Large intestine (tissue), 3 donors: ENCODE results near the gene NUDCD2. TPM values are rescaled to one million over a fixed set of nuclear protein-coding genes. Genes with fewer than 3 reads are reported as not detected.

Source experiments
- DNase-seq, 2 donors: peaks; one replicate each; pipeline versions ENCODE4 v3.0.0 to v3.0.0-alpha.2; 2013
- H3K27ac ChIP-seq: one replicate; pipeline ENCODE4 v1.5.1; 2013; ENCODE audit warnings: low read length
- H3K27me3 ChIP-seq: 2 replicates; pipeline ENCODE4 v1.6.1; 2013; ENCODE audit warnings: low read length; ENCODE audit not compliant: control insufficient read depth, insufficient read depth
- H3K36me3 ChIP-seq: 2 replicates; pipeline ENCODE4 v1.6.1; 2013; ENCODE audit warnings: low read length; ENCODE audit not compliant: control insufficient read depth, insufficient read depth
- H3K4me1 ChIP-seq: one replicate; pipeline ENCODE4 v1.6.1; 2013; ENCODE audit warnings: low read length; ENCODE audit not compliant: control insufficient read depth, insufficient read depth
- H3K4me3 ChIP-seq: one replicate; pipeline ENCODE4 v1.5.1; 2013; ENCODE audit warnings: low read length
- H3K9me3 ChIP-seq: one replicate; pipeline ENCODE4 v1.6.1; 2013; ENCODE audit warnings: mild to moderate bottlenecking, low read depth, low read length, moderate library complexity; ENCODE audit not compliant: control insufficient read depth
- WGBS: methylation state at CpG from one replicate; pipeline ENCODE4 v1.1.5; 2013; ENCODE audit warnings: low lambda C conversion rate; ENCODE audit not compliant: insufficient coverage; 5-methylcytosine and 5-hydroxymethylcytosine counted together
- polyA plus RNA-seq: library from polyadenylated mRNA; unstranded; fragments of 120-200 nt; gene quantifications from one replicate; pipeline ENCODE4 v1.2.1, GENCODE V29; 2013

NUDCD2 gene
- polyA plus RNA-seq, 1 donor, result 24.9 TPM

DNA sequence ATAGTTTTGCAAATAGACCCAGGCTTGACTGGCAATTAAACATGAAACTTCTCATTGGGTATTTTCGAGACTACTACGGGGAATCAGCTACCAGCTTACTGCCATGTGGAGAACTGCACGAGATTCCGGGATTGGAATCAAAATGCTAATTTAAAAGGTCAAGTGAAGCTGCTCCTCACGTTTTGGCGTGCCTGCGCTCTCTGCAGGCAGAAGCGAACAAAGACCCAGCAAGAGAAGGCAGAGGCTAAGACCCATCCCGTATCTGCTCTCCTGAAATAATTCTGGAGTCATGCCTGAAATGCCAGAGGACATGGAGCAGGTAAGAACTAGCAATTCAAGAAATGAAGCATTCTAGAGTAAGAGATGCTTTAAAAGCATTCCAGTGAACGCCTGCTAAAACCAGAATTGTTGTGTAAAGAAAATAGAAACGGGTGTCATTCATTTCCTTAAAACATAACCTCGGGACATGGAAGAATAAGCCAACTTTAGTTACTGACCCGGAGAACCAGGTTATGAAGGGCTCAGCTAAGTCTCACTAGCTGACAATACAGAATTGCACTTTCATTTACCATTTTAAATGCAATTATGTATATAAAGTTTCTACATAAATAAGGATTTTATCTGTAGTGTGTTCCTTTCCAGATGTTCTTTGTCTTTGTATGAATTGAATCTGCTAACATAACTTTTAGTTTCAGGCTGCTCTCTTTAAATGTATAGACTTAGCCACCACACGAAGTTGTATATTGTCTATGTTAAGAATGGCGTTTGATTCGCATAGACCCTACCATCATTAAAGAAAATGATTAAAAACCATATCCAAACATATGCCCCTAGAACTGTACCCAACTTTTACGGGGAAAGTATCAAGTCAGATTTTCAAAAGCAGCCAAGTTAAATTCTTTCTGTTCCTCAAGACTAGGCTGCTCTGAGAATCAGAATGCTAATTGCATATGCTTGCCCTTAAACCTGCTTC lies 43.5 kb upstream of the NUDCD2 start:
- H3K9me3 ChIP-seq, result no peaks in the 10 kb centered on the region
- peak overlapping the region; percentile 91 for H3K27ac ChIP-seq
- H3K36me3 ChIP-seq, result no peaks in the 10 kb centered on the region
- WGBS, result 0% methylated on average over 1 of the region's 17 CpGs
- peak overlapping the region; percentile 65 for H3K4me3 ChIP-seq
- no peaks in the 10 kb centered on the region for H3K27me3 ChIP-seq
- peak; percentile 77 to 85 for DNase-seq
- peaks cover 7% of the 10 kb centered on the region for H3K4me1 ChIP-seq

DNA sequence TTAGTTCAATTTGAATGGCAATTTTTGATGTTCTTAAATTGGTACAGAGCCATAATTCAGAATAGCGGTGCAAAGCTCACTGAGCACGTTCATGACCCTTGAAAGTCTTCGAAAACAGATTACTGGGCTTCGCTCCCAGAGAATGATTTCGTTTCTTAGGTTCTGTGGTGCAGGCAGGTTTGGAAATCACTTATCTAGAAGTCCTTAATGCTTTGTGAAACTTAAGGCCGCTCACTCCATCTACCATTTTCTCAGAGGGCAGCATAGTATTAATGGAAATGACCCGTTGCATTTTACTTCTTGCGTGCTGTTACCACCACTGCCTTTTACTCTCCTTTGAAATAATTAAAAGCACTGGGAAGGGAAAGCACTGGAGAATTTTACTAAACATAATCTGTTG lies 42.6 kb upstream of the NUDCD2 start:
- Histone ChIP-seq H3K27me3 (no peaks in the 10 kb centered on the region), H3K9me3 (no peaks in the 10 kb centered on the region), H3K27ac (peak overlapping the region; percentile 91), H3K36me3 (no peaks in the 10 kb centered on the region), H3K4me3 (peak overlapping the region; percentile 65), H3K4me1 (peaks cover 4% of the 10 kb centered on the region)
- WGBS, result 71% methylated on average over 2 of the region's 8 CpGs
- DNase-seq, result peak in 1 of 2 donors; percentile 25

DNA sequence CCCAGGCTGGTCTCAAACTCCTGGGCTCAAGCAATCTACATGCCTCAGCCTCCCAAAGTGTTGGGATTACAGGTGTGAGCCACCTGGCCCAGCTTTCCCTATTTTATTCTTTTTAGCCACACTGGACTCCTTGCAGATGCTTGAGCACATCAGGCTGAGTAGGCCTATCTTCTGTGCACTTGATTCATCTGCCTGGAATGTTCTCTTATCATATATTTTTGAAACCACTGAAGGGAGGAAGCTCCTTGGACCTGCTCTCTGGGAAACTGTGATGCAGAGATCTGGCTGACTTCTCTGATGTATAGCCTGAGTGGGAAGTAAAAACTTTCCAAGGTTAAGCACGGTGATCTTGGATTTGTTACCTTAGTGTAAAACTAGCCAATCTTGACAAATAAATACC lies 39.0 kb upstream of the NUDCD2 start:
- H3K27ac ChIP-seq, result no peak overlapping the region
- no peaks in the 10 kb centered on the region for H3K27me3 ChIP-seq
- WGBS, result no CpG with 5 or more reads among the region's 1 CpG
- H3K9me3 ChIP-seq, result no peaks in the 10 kb centered on the region
- H3K4me3 ChIP-seq, result no peak overlapping the region
- no peaks in the 10 kb centered on the region for H3K36me3 ChIP-seq
- no peak for DNase-seq
- peaks cover 4% of the 10 kb centered on the region for H3K4me1 ChIP-seq

DNA sequence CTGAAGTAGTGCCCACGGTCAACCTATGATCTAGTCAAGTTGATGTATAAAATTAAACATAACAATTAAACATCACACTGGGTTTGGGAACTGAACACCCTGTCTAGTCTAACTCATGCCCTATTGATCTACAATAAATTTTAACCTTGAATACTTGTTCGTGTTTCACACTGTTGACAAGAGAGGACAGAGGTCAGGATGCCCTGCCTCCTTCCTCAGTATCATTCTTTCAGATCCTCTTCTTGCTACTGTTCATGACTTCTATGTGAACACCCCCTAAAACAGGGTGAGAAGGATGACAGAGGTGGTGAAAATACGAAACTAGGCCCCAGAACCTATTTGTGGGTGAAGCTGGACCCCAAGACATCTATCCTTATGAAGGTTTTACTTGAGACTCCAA lies 37.4 kb upstream of the NUDCD2 start:
- Histone ChIP-seq H3K27me3 (no peaks in the 10 kb centered on the region), H3K9me3 (no peaks in the 10 kb centered on the region), H3K27ac (no peak overlapping the region), H3K4me1 (no peaks in the 10 kb centered on the region), H3K36me3 (no peaks in the 10 kb centered on the region), H3K4me3 (no peak overlapping the region)
- WGBS, result 50% methylated on average over 2 of the region's 3 CpGs
- no peak for DNase-seq

DNA sequence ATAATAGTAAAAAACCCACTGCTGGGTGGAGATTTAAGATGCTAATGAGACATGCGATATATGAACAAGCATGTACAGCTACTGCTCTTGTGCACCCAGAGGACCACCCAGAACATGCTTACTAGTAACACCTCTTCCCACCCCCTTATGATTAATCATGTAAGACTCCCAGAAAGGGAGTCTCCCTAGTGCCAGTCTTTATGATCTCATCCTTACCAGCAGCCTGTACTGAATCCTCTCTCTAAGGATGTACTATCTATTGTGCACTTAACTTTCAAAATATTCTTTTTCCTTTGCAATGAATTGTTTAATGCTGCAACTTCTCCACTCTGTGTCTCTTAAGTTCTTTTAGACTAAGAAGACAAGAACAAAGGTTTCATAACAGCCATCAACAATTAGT lies 36.4 kb upstream of the NUDCD2 start:
- Histone ChIP-seq H3K27ac (no peak overlapping the region), H3K4me3 (no peak overlapping the region), H3K9me3 (no peaks in the 10 kb centered on the region), H3K4me1 (no peaks in the 10 kb centered on the region), H3K27me3 (no peaks in the 10 kb centered on the region), H3K36me3 (no peaks in the 10 kb centered on the region)
- no peak for DNase-seq
- no CpG with 5 or more reads among the region's 1 CpG for WGBS

DNA sequence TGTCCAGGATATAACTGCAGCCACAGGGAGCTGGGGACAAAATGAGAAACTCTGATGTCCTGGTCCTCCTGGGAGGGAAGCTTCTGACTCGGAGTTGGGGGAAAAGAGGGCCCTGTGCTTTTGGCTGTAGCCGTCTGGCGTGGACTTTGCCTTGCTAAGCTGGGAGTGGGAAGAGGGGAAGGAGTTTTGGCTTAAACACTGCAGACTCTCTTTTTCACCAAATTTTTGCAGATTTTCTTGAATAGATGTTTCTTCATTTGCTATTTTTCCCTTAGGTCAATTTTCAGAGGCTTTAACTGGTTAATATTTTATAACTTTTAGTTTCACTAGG lies 29.8 kb upstream of the NUDCD2 start:
- Histone ChIP-seq H3K9me3 (no peaks in the 10 kb centered on the region), H3K36me3 (no peaks in the 10 kb centered on the region), H3K4me3 (no peak overlapping the region), H3K27ac (peak overlapping the region; percentile 62), H3K27me3 (no peaks in the 10 kb centered on the region), H3K4me1 (peaks cover 9% of the 10 kb centered on the region)
- WGBS, result no CpG with 5 or more reads among the region's 3 CpGs
- DNase-seq, result no peak

DNA sequence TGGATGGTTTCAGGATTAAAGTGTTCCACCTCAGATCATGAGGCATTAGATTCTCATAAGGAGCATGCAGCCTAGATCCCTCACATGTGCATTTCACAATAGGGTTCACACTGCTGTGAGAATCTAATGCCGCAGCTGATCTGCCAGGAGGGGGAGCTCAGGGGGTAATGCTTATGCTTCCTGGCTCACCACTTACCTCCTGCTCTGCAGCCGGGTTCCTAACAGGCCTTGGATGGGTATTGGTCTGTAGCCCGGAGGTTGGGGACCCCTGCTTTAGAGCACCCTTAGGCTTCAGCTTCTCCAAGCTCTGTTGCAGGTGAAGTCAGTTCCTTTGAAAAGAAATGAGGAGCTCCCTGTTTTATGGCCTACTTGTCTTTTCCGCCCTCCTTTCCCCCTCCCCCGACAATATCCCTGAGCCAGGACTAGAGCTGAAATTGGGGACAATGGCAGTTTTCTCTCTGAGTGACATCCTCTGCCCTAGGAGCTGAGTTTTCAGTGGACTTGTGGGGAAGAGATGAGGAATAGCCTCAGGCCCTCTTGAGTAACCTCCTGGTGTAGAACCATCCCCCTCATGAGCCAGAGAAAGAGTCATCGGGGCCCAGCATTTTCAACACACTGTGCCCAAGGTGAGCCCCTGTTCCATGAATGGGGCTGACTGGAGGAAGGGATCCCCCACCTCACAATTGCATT lies 29.3 kb upstream of the NUDCD2 start:
- 70% methylated on average over 2 of the region's 6 CpGs for WGBS
- H3K27ac ChIP-seq, result peak overlapping the region; percentile 62
- peak in 1 of 2 donors; percentile 50 for DNase-seq

DNA sequence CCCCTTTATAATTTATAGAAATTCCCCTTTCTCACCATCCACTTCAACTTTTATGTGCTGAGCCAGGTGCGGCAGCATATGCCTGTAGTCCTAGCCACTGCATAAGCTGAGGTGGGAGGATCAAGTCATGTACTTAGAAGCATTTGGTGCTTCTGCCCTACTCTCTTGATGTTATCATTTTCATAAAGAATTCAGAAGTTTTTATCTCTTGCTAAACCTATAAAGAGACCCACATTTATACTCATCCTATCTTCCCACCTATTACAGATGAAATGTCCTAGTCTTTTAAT lies 19.0 kb upstream of the NUDCD2 start:
- whole genome bisulfite sequencing, result no CpG with 5 or more reads among the region's 1 CpG

More for the DNA sequence above, 29.3 kb upstream of the NUDCD2 start:
- no peaks in the 10 kb centered on the region for H3K9me3 ChIP-seq
- no peaks in the 10 kb centered on the region for H3K27me3 ChIP-seq
- no peak overlapping the region for H3K4me3 ChIP-seq
- peaks cover 9% of the 10 kb centered on the region for H3K4me1 ChIP-seq
- H3K36me3 ChIP-seq, result no peaks in the 10 kb centered on the region

DNA sequence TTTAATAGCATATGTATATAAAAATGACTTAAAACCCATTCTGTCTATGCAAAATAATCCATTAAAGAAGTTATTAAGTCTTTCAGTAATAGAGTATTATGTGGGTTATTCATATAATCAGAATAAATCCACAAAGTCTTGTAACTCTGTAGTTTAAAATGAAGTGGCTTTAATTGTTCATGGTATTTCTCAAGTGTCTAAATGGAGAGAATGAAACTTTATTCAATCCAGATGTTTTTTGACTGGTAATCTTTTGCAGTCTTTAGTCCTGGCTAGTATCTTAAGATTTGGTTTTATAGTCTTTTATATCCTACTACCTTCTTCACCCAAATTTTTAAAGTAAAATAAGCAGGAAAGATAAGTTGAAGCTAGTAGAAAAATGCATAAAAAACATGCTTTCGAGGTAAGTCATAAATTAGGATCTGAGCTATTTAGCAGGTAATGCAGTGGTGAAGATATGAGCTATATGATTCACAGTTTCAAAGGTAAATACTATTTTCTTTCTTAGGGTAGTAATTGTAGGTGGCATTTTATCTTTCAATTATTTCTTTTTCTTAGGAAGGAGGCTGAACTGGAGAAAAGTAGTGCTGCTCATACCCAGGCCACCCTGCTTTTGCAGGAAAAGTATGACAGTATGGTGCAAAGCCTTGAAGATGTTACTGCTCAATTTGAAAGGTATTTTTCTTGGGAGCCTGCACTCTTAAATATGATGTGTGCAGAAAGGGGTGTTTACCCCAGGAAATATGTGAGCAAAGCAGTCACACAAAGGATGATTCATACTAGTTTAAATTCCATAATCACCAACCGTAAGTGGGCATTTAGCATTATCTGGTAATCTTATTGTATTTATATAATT lies 18.5 kb upstream of the NUDCD2 start:
- no peaks in the 10 kb centered on the region for H3K27me3 ChIP-seq
- no peaks in the 10 kb centered on the region for H3K4me1 ChIP-seq
- WGBS, result 60% methylated on average over 1 of the region's 2 CpGs
- no peak for DNase-seq
- H3K27ac ChIP-seq, result no peak overlapping the region
- H3K36me3 ChIP-seq, result peaks cover 5% of the 10 kb centered on the region
- H3K9me3 ChIP-seq, result no peaks in the 10 kb centered on the region
- no peak overlapping the region for H3K4me3 ChIP-seq

More for the DNA sequence above, 19.0 kb upstream of the NUDCD2 start:
- H3K4me3 ChIP-seq, result no peak overlapping the region
- H3K27me3 ChIP-seq, result no peaks in the 10 kb centered on the region
- no peaks in the 10 kb centered on the region for H3K9me3 ChIP-seq
- DNase-seq, result no peak
- H3K4me1 ChIP-seq, result no peaks in the 10 kb centered on the region
- H3K27ac ChIP-seq, result no peak overlapping the region
- peaks cover 5% of the 10 kb centered on the region for H3K36me3 ChIP-seq

DNA sequence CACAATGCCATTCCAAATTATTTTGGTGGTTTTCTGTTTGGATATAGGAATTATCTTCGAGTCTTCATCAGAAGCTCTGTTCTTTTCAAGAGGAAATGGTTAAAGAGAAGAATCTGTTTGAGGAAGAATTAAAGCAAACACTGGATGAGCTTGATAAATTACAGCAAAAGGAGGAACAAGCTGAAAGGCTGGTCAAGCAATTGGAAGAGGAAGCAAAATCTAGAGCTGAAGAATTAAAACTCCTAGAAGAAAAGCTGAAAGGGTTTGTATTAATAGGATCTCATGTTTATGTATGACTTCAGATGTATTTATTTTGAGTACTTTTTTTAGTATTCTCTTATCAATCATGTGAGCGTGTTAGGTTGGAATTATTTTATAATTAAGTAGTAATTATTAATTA lies 15.5 kb upstream of the NUDCD2 start:
- no peak for DNase-seq
- no peak overlapping the region for H3K4me3 ChIP-seq
- no peak overlapping the region for H3K27ac ChIP-seq
- H3K36me3 ChIP-seq, result peaks cover 11% of the 10 kb centered on the region
- 67% methylated on average over 1 of the region's 2 CpGs for WGBS
- H3K4me1 ChIP-seq, result no peaks in the 10 kb centered on the region
- H3K9me3 ChIP-seq, result no peaks in the 10 kb centered on the region
- no peaks in the 10 kb centered on the region for H3K27me3 ChIP-seq
